GM12878 (cell line): ENCODE measurements around the gene ALX4. TPM values are rescaled to one million over a fixed set of nuclear protein-coding genes. Genes with fewer than 3 reads are reported as not detected.
A peak's percentile ranks its signal among the peaks of the same experiment; 100 is the strongest.

Experiments
- ATAC-seq: fragments of 200-7000 bp; cut with Tn5 transposase; 3 replicates; pipeline ENCODE4 v1.9.1; 2020; ENCODE audit warnings: mild to moderate bottlenecking, moderate library complexity
- BruUV-seq: library from RNA; stranded (reverse); fragments of 400-500 nt; replicated peaks from 2 replicates; lab custom pipeline; 2021; lab: Mats Ljungman, UMichigan
- CTCF ChIA-PET: fragments of 300-600 bp; sonication (Branson Sonifier 250); formaldehyde crosslinking; extraction: SDS; loops from one replicate; lab custom pipeline; 2021; ENCODE audit warnings: inconsistent platforms; lab: Yijun Ruan, JAX
- POLR2A ChIA-PET: fragments of 350-600 bp; formaldehyde crosslinking; extraction: SDS; loops from one replicate; lab custom pipeline; 2021; ENCODE audit warnings: inconsistent platforms; lab: Charles Lee
- RAD21 ChIA-PET: fragments of 300-600 bp; sonication (Branson Sonifier 250); formaldehyde crosslinking; loops from one replicate; lab custom pipeline; 2023; ENCODE audit warnings: antibody characterized with exemption; ENCODE audit not compliant: unreplicated experiment; lab: Charles Lee
- SMC1A ChIA-PET: fragments of 300-600 bp; sonication (Branson Sonifier 250); formaldehyde crosslinking; loops from one replicate; lab custom pipeline; 2023; ENCODE audit not compliant: unreplicated experiment, uncharacterized antibody; lab: Charles Lee
- DNase-seq: peaks from one replicate; pipeline ENCODE4 v3.0.0-alpha.2; 2011; ENCODE audit warnings: low read depth, low spot score
- FAIRE-seq: peaks from 3 replicates; lab custom pipeline; 2011; peaks lifted over from hg19 to GRCh38; lab: Jason Lieb, UNC
- H2AFZ ChIP-seq: 2 replicates; pipeline ENCODE4 v1.6.0; 2011; ENCODE audit warnings: low read depth, low read length, control low read depth; ENCODE audit not compliant: control insufficient read depth
- H3K27ac ChIP-seq: 2 replicates; pipeline ENCODE4 v1.5.1; 2011; ENCODE audit warnings: control low read depth; ENCODE audit not compliant: control insufficient read depth, insufficient read depth
- H3K27me3 ChIP-seq, 2 experiments: replicated peaks in 1 of 2; 2 replicates each; pipeline versions ENCODE4 v1.6.0 to v1.6.1; 2011; ENCODE audit warnings: low read length in 1 of 2; ENCODE audit not compliant: control insufficient read depth in 2 of 2, insufficient read depth in 2 of 2
- H3K36me3 ChIP-seq, 2 experiments: 2 replicates each; pipeline ENCODE4 v1.5.1; 2011; ENCODE audit warnings: low read length in 1 of 2; ENCODE audit not compliant: control insufficient read depth in 2 of 2, insufficient read depth in 2 of 2
- H3K4me1 ChIP-seq: 2 replicates; pipeline ENCODE4 v1.6.1; 2011; ENCODE audit warnings: mild to moderate bottlenecking, low read length, moderate library complexity, mixed read lengths; ENCODE audit not compliant: control insufficient read depth, insufficient read depth
- H3K4me2 ChIP-seq: 2 replicates; pipeline ENCODE4 v1.6.0; 2011; ENCODE audit warnings: control low read depth; ENCODE audit not compliant: control insufficient read depth, insufficient read depth
- H3K4me3 ChIP-seq: fragments of 200-600 bp; sonication (generic); 2 replicates; pipeline ENCODE4 v1.5.1; 2016
- H3K79me2 ChIP-seq: 2 replicates; pipeline ENCODE4 v1.6.0; 2011; ENCODE audit warnings: low read length; ENCODE audit not compliant: control insufficient read depth, insufficient read depth
- H3K9ac ChIP-seq: 2 replicates; pipeline ENCODE4 v1.8.0; 2011; ENCODE audit warnings: low read length, control low read depth, mixed read lengths; ENCODE audit not compliant: control insufficient read depth, insufficient read depth
- H3K9me3 ChIP-seq: replicated peaks from 3 replicates; pipeline ENCODE4 v1.5.1; 2011; ENCODE audit warnings: mild to moderate bottlenecking, low read length; ENCODE audit not compliant: control insufficient read depth, insufficient read depth
- H4K20me1 ChIP-seq: 2 replicates; pipeline ENCODE4 v1.6.0; 2011; ENCODE audit not compliant: control insufficient read depth, insufficient read depth
- ATF2 ChIP-seq: IDR thresholded peaks from 2 replicates; pipeline ENCODE4 v1.6.1; 2012; ENCODE audit warnings: low read length, inconsistent platforms
- CTCF ChIP-seq, 3 experiments: IDR thresholded peaks in 2 of 3; conservative IDR thresholded peaks in 1 of 3; 2 replicates each; pipeline ENCODE4 v1.5.1; 2011; ENCODE audit warnings: low read depth in 3 of 3, low read length in 3 of 3, mild to moderate bottlenecking in 3 of 3, control low read depth in 2 of 3, moderate library complexity in 2 of 3, inconsistent platforms in 1 of 3, mixed read lengths in 1 of 3; ENCODE audit not compliant: control insufficient read depth in 2 of 3, insufficient read depth in 1 of 3; ENCODE audit errors: extremely low read depth in 1 of 3
- E2F4 ChIP-seq: IDR thresholded peaks from 2 replicates; pipeline ENCODE4 v1.6.1; 2012; ENCODE audit warnings: low read depth, low read length, improper control_type of control experiment
- MYC ChIP-seq: IDR thresholded peaks from 2 replicates; pipeline ENCODE4 v1.6.1; 2011; ENCODE audit warnings: mild to moderate bottlenecking, low read length, moderate library complexity, inconsistent platforms; ENCODE audit not compliant: insufficient read depth, insufficient replicate concordance, insufficient read length, severe bottlenecking
- POLR2AphosphoS5 ChIP-seq: IDR thresholded peaks from 2 replicates; pipeline ENCODE4 v1.6.1; 2011; ENCODE audit warnings: mild to moderate bottlenecking, low read length, inconsistent platforms
- POU2F2 ChIP-seq: IDR thresholded peaks from 3 replicates; pipeline ENCODE4 v1.6.1; 2011; ENCODE audit warnings: low read depth, mild to moderate bottlenecking, low read length, borderline replicate concordance
- RAD21 ChIP-seq: IDR thresholded peaks from 2 replicates; pipeline ENCODE4 v1.6.1; 2011; ENCODE audit warnings: mild to moderate bottlenecking, low read depth, low read length, moderate library complexity; ENCODE audit not compliant: insufficient read depth
- RUNX3 ChIP-seq: IDR thresholded peaks from 2 replicates; pipeline ENCODE4 v1.6.1; 2012; ENCODE audit warnings: low read length, inconsistent platforms
- YBX1 ChIP-seq: fragments of 450-650 bp; IDR thresholded peaks from 2 replicates; pipeline ENCODE4 v1.6.1; 2016; ENCODE audit warnings: antibody characterized with exemption
- WGBS: methylation state at CpG from one replicate; pipeline ENCODE4 v1.1.6; 2016; ENCODE audit warnings: low lambda C conversion rate; ENCODE audit not compliant: insufficient replicate concordance, insufficient coverage; ENCODE audit errors: missing lambda C conversion rate; 5-methylcytosine and 5-hydroxymethylcytosine counted together
- in situ Hi-C: fragments of 300-500 bp; cut with MboI; formaldehyde crosslinking; loops from 9 replicates; pipeline ENCODE4 v1.14.3; 2018; ENCODE audit warnings: mixed read lengths
- intact Hi-C: fragments of 100-400 bp; cut with micrococcal nuclease; formaldehyde crosslinking; loops from one replicate; pipeline ENCODE4 v1.14.2; 2022; ENCODE audit not compliant: unreplicated experiment
- polyA plus RNA-seq, 11 experiments: library from polyadenylated mRNA; depleted of rRNA in 4 of 11; unstranded in 6 of 11; stranded (reverse) in 5 of 11; fragments of >200 nt; fragmentation: Nextera tagmentation in 4 of 11; fragmentation: Illumina TruSeq in 1 of 11; extraction: Ambion mirVana in 4 of 11; extraction: Trizol in 1 of 11; gene quantifications; 1 replicate in 1 of 11; 2 replicates in 10 of 11; pipeline versions ENCODE4 v1.2.1 to v1.2.3, GENCODE V29; 2011 to 2016; ENCODE audit warnings: inconsistent platforms in 2 of 11, missing spikeins in 2 of 11, low read depth in 1 of 11
- total RNA-seq, 4 experiments: library from RNA; depleted of rRNA in 3 of 4; stranded (reverse); fragments of >200 nt in 3 of 4; fragmentation: Illumina TruSeq in 1 of 4; extraction: Trizol in 1 of 4; gene quantifications; 2 replicates each; pipeline versions ENCODE4 v1.2.1 to v1.2.3, GENCODE V29; 2013 to 2021
- TF ChIP-seq, protein P1 (sequence below): fragments of 450-650 bp; IDR thresholded peaks from 2 replicates; pipeline ENCODE4 v1.6.1; 2017; ENCODE audit warnings: mild to moderate bottlenecking, moderate library complexity

ALX4 gene
- total and polyA plus RNA-seq, 10 of the 15 experiments (the other 5 are each of a cell fraction or from before 2014, with no cell fraction given): not detected

GRCh38 chr11:44327730-44328129, 17.8 kb upstream of the ALX4 start (continued):
- TF ChIP-seq E2F4 (no peak), YBX1 (no peak), MYC (no peak), RUNX3 (no peak)
- TF ChIP-seq, protein P1, sequence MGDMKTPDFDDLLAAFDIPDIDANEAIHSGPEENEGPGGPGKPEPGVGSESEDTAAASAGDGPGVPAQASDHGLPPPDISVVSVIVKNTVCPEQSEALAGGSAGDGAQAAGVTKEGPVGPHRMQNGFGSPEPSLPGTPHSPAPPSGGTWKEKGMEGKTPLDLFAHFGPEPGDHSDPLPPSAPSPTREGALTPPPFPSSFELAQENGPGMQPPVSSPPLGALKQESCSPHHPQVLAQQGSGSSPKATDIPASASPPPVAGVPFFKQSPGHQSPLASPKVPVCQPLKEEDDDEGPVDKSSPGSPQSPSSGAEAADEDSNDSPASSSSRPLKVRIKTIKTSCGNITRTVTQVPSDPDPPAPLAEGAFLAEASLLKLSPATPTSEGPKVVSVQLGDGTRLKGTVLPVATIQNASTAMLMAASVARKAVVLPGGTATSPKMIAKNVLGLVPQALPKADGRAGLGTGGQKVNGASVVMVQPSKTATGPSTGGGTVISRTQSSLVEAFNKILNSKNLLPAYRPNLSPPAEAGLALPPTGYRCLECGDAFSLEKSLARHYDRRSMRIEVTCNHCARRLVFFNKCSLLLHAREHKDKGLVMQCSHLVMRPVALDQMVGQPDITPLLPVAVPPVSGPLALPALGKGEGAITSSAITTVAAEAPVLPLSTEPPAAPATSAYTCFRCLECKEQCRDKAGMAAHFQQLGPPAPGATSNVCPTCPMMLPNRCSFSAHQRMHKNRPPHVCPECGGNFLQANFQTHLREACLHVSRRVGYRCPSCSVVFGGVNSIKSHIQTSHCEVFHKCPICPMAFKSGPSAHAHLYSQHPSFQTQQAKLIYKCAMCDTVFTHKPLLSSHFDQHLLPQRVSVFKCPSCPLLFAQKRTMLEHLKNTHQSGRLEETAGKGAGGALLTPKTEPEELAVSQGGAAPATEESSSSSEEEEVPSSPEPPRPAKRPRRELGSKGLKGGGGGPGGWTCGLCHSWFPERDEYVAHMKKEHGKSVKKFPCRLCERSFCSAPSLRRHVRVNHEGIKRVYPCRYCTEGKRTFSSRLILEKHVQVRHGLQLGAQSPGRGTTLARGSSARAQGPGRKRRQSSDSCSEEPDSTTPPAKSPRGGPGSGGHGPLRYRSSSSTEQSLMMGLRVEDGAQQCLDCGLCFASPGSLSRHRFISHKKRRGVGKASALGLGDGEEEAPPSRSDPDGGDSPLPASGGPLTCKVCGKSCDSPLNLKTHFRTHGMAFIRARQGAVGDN: no peak

DNA sequence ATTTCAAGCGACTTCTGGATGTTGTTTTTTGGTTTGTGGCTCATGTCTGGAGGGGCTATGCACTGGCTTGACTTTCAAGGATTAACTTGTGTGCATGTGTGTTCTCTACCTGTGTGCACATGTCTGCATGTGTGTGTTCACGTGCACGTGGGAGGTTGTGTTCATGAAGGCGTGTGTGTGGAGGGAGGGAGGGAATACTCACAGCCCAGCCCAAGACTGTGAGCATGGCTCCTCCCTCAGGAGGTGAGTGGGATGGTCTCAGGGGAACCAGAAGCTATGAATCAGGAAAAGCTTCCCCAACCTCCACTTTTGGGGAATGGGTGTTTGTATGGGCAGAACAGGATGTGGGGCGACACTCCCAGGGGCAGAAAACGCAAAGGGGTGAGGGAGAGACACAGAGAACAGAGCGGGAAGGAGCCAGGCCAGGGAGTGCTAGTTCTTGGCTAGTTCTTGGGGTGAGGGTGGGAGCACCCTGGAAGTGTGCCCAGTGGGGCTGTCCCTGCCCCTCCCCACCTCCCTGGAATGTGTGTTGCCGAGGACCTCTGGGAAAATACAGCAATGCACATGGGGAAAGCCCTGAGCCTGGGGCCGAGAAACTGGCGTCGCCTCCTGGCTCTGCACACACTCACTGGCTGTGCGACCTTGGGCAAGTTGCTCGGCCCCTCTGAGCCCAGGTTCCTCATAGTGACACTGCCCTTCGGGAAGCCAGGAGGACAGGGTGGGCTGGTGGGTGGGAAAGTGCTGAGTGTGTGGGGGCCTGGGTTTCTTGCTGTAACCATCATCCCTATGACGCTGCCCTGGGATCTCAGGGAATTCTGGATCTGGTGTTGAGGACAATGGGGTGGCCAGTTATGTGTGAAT, 16.9 kb upstream of the ALX4 start:
- 0 out of 6 replicates have a peak, but pooled peaks of 1 of the 3 experiments have one; percentile 3 for TF ChIP-seq CTCF (IDR thresholded peaks at IDR 0.05 in 2 of 3, conservative IDR thresholded peaks at IDR 0.05 in 1 of 3; ENCODE audit: control insufficient read depth in 2 of 3, extremely low read depth in 1 of 3, insufficient read depth in 1 of 3, low read depth in 3 of 3, low read length in 3 of 3)
- no peak for TF ChIP-seq POU2F2
- no peak for TF ChIP-seq POLR2AphosphoS5
- TF ChIP-seq ATF2: no peak
- TF ChIP-seq RAD21: no peak
- no peaks in the 10 kb centered on the region for H3K36me3 ChIP-seq
- no peaks in the 10 kb centered on the region for H3K79me2 ChIP-seq
- ATAC-seq (no peak), DNase-seq (no peak), FAIRE-seq (no peak)
- RAD21 ChIA-PET: no interaction called here
- no peak overlapping the region for H3K4me2 ChIP-seq
- POLR2A ChIA-PET: no interaction called here
- WGBS: 17% methylated on average over 15 of the region's 15 CpGs
- in situ Hi-C loops: no loop called here
- peaks cover 10 to 22% of the 10 kb centered on the region in 2 experiments for H3K27me3 ChIP-seq
- H3K4me1 ChIP-seq: no peaks in the 10 kb centered on the region
- intact Hi-C loops: no loop called here
- no peak overlapping the region for H2AFZ ChIP-seq
- H3K9ac ChIP-seq: no peak overlapping the region
- H3K4me3 ChIP-seq: no peak overlapping the region
- SMC1A ChIA-PET: no interaction called here
- CTCF ChIA-PET: no interaction called here
- no peaks in the 10 kb centered on the region for H3K9me3 ChIP-seq
- no TSS peak for BruUV-seq
- no peaks in the 10 kb centered on the region for H4K20me1 ChIP-seq
- H3K27ac ChIP-seq: no peak overlapping the region
